Measurements from ENCODE around the gene NFS1. TPM values are rescaled to one million over a fixed set of nuclear protein-coding genes. Genes with fewer than 3 reads are reported as not detected.

Gene NFS1
- total and polyA plus RNA-seq, 12 donors: 29.5 to 69.0 (median 57.1) TPM

DNA sequence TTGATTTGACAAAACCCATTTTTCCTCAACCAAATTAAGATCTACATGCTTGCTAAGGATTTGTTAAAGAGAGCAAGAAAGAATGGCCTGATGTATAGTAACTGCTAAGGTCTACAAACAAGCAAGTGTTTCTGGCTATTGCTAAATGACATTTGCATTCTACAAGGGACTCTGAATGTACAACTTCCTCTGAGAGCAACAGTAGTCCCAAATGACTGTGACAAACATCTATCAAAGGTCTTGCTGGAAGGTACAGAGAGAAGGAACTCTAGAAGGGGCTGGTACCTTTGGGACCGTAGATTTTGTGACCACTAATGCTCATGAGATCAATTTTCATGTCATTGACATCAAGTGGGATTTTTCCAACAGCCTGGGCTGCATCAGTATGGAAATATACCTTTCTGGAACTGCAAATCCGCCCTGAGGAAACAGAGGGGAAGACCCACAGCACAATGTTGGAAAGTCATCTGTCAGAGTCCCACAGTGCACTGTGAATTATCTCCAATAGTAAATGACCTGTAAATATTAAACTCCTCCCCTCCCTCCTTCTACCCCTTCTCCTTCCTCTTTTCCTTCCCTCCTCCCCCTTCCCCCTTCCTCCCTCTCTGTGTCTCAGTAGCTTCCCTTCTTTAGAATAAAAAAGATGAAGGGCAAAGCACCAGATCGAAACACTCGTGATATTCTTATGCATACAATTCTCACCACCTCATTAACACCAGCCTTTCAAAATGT is 18.5 kb downstream of the NFS1 start:
- peaks cover 0 to 11% (median 0%) of the 10 kb centered on the region in 9 donors for H3K4me1 ChIP-seq
- intact Hi-C loops (cut with DNase I): no loop called here
- no peak overlapping the region for H3K4me3 ChIP-seq
- peak overlapping the region in 1 of 10 donors; percentile 53 for H3K27ac ChIP-seq
- DNase-seq (no peak), ATAC-seq (peak in 1 of 8 donors; percentile 44)
- H3K9me3 ChIP-seq: no peaks in the 10 kb centered on the region
- TF ChIP-seq, protein P1, sequence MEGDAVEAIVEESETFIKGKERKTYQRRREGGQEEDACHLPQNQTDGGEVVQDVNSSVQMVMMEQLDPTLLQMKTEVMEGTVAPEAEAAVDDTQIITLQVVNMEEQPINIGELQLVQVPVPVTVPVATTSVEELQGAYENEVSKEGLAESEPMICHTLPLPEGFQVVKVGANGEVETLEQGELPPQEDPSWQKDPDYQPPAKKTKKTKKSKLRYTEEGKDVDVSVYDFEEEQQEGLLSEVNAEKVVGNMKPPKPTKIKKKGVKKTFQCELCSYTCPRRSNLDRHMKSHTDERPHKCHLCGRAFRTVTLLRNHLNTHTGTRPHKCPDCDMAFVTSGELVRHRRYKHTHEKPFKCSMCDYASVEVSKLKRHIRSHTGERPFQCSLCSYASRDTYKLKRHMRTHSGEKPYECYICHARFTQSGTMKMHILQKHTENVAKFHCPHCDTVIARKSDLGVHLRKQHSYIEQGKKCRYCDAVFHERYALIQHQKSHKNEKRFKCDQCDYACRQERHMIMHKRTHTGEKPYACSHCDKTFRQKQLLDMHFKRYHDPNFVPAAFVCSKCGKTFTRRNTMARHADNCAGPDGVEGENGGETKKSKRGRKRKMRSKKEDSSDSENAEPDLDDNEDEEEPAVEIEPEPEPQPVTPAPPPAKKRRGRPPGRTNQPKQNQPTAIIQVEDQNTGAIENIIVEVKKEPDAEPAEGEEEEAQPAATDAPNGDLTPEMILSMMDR (IDR thresholded peaks at IDR 0.05): no peak
- H3K36me3 ChIP-seq: peaks cover 0 to 97% (median 18%) of the 10 kb centered on the region in 9 donors
- 83 to 91% methylated on average over 4 of the region's 4 CpGs for WGBS, 2 donors
- H3K27me3 ChIP-seq: no peaks in the 10 kb centered on the region

DNA sequence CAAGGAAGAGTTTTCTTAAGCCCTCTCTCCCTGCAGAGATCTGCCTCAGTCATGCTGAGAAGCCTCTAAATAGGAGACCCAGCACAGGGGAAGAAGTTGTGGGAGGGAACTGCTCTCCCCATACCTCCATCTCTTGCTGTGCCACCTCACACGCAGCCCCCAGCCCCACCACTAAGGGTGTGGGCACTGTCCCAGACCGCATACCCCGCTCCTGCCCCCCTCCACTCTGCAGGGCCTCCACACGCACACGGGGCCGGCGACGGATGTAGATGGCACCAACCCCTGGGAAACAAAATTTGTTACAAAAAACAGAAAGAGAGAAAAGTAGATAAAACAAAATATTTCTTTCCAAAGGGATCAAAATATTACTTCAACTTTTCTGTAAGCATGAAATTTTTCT is 24.2 kb downstream of the NFS1 start:
- TF ChIP-seq, protein P1 (IDR thresholded peaks at IDR 0.05): no peak
- no peak for ATAC-seq
- no peak overlapping the region for H3K27ac ChIP-seq
- H3K36me3 ChIP-seq: peaks cover 0 to 100% (median 47%) of the 10 kb centered on the region in 9 donors
- H3K4me1 ChIP-seq: no peaks in the 10 kb centered on the region
- no peaks in the 10 kb centered on the region for H3K9me3 ChIP-seq
- 94 to 97% methylated on average over 8 of the region's 8 CpGs for WGBS, 2 donors
- no peak overlapping the region for H3K4me3 ChIP-seq
- intact Hi-C loops (cut with DNase I): no loop called here
- DNase-seq: no peak
- H3K27me3 ChIP-seq: no peaks in the 10 kb centered on the region

DNA sequence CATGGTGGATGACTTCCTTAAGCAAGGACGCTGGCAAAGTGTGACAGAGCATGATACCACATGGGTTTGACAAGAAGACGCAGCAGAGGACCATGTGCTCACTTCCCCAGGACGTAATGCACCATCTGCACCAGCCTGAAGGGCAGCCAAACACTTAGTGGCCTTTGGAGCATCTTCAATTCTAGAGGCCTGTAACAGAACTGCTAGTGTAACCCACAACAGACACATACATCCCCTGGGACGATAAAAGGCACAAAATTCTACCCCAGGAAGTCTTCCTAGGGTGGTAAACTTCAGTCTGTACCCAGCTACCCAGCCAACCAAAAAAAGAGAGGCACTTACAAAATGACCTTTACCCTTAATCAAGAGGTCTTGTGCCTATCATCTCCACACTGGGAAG is 25.3 kb downstream of the NFS1 start:
- intact Hi-C loops (cut with DNase I): no loop called here
- Histone ChIP-seq H3K9me3 (no peaks in the 10 kb centered on the region), H3K4me1 (no peaks in the 10 kb centered on the region), H3K4me3 (no peak overlapping the region), H3K36me3 (peaks cover 0 to 100% (median 57%) of the 10 kb centered on the region in 9 donors), H3K27ac (no peak overlapping the region), H3K27me3 (no peaks in the 10 kb centered on the region)
- 86 to 96% methylated on average over 4 of the region's 4 CpGs for WGBS, 2 donors
- DNase-seq (no peak), ATAC-seq (no peak)
- TF ChIP-seq, protein P1 (IDR thresholded peaks at IDR 0.05): no peak

DNA sequence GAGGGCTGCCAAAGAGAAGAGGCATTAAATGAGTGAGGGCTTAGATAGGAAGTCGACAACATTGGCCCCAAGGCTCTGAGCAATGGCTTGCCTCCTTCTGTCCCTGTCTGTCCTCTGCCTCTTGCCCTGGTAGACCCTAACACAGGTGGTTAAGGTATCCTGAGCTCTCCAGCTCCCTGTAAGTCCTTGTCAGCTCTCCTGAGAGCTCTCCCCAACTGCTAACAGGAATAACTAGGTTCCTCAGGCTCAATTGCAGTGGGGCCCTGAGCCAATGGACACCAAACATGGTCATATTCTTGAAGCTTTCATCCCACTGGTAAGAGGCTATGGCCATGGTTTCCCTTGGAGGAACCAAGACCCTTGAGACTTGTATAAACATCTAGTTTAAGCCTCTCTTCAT is 29.5 kb downstream of the NFS1 start:
- intact Hi-C loops (cut with DNase I): loop anchor here in 3 of 10 donors (10.0 kb wide), 3 partner anchors 55 to 205 kb away; partner anchors contain the start of genes ERGIC3 (in 1 of the 3) and SPAG4 (in 1 of the 3)
- TF ChIP-seq, protein P1 (IDR thresholded peaks at IDR 0.05): no peak

More for the DNA sequence above, 29.5 kb downstream of the NFS1 start:
- H3K27me3 ChIP-seq: no peaks in the 10 kb centered on the region
- peaks cover 0 to 74% (median 44%) of the 10 kb centered on the region in 9 donors for H3K36me3 ChIP-seq
- no peak overlapping the region for H3K27ac ChIP-seq
- no peak for ATAC-seq
- peaks cover 0 to 4% (median 0%) of the 10 kb centered on the region in 9 donors for H3K4me1 ChIP-seq
- no peaks in the 10 kb centered on the region for H3K9me3 ChIP-seq
- WGBS, 2 donors: 85 to 91% methylated on average over 1 of the region's 1 CpG
- H3K4me3 ChIP-seq: no peak overlapping the region
- no peak for DNase-seq
